NCI-H146 treated with DMSO at 0.1 percent for 48 hours (cell line): ENCODE results near the gene TNFRSF11A.

Experiments
- DNase-seq: peaks from one replicate; lab custom pipeline; 2025; ENCODE audit not compliant: unreplicated experiment; lab: John Stamatoyannopoulos, UW

Gene TNFRSF11A

DNA sequence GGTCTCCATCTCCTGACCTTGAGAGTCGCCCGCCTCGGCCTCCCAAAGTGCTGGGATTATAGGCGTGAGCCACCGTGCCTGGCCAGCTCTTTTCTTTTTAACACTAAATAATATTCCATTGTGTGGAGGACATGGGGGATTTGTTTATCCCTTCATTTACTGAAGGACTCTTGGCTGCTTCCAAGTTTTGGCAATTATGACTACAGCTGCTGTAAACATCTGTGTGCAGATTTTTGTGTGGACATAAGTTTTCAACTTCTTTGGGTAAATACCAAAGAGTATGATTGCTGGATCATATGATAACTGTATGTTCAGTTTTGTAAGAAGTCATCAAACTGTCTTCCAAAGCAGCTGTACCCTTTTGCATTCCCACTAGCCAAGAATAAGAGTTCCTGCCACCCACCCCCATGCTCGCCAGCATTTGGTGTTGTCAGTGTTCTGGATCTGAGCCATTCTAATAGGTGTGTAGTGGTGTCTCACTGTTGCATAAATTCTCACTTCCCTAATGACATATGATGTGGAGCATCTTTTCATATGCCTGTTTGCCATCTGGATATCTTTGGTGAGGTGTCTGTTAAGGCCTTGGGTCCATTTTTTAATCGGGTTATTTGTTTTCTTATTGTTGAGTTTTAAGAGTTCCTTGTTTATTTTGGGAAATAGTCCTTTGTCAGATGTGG is 52.2 kb downstream of the TNFRSF11A start:
- DNase-seq = no peak

DNA sequence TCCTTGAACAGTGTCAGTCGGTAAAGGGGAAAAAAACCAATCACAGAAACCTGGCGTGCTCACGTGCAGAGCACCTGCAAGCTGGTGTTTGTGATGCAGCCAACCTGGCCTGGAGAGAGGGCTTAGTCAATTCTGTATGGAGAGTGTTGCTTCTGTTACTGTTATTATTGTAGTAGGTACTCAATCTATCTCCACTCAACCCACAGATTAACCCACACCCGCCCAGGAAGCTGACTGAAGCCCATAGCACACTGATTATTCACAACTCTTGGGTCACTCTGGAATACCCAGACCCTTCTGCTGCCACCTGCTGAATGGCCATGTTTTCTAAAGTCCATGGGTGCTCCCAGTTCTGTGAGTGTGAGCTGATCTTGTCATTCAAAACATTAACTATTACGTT is 53.9 kb downstream of the TNFRSF11A start:
- no peak for DNase-seq

DNA sequence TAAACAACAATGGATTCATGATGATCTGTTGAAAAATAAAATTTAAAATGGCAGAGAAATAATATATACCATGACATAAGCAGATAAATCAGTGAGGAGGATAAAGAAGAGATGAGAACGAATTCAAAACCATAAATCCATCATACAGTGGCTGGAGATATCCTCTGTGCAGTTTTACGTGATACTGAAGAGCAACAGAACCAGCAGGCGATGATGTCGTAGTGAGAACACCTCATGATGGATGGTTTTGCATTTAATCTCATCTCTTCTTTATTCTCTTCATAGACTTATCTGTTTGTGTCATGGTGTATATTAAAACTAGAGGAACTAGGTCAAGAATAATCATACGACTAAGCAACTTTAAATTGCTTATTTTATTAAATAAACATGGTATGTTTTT is 56.3 kb downstream of the TNFRSF11A start:
- DNase-seq = no peak

DNA sequence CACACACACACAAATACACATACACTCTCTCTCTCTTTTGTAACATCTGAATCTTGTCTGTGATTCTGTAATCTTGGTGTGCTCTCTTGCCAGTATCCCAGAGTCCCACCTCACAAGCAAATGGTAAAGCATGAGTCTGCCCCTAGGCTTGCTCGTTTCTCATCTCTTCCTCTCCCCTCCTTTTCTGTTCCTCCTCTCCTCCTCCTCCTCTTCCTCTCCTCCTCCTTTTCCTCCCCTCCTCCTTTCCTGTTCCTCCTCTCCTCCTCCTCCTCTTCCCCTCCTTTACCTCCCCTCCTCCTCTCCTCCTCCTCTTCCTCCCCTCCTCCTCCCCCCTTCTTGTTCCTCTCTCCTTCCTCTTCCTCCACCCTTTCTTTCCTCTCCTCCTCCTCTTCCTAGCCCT is 59.0 kb downstream of the TNFRSF11A start:
- no peak for DNase-seq

DNA sequence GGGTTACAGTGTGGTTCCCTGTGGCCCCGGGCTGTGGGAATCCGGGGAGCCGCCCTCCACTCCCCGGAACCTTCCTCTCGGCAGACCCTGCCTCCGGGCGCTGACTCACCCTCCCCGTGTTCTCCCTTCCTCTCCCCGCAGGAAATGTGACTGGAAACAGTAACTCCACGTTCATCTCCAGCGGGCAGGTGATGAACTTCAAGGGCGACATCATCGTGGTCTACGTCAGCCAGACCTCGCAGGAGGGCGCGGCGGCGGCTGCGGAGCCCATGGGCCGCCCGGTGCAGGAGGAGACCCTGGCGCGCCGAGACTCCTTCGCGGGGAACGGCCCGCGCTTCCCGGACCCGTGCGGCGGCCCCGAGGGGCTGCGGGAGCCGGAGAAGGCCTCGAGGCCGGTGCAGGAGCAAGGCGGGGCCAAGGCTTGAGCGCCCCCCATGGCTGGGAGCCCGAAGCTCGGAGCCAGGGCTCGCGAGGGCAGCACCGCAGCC is 59.5 kb downstream of the TNFRSF11A start:
- DNase-seq = no peak

DNA sequence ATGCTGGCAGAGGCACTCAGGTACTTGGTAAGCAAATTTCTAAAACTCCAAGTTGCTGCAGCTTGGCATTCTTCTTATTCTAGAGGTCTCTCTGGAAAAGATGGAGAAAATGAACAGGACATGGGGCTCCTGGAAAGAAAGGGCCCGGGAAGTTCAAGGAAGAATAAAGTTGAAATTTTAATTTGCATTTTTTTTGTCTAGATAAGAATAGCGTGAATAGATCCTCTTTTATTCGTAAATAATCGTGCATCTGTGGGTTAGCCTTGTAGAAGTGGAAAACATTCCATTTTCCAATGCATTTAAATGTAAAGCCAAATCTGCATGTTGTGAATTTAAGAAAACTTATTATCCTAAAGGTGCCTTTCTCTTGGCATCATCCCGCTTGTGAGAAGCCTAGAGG is 61.0 kb downstream of the TNFRSF11A start:
- no peak for DNase-seq

DNA sequence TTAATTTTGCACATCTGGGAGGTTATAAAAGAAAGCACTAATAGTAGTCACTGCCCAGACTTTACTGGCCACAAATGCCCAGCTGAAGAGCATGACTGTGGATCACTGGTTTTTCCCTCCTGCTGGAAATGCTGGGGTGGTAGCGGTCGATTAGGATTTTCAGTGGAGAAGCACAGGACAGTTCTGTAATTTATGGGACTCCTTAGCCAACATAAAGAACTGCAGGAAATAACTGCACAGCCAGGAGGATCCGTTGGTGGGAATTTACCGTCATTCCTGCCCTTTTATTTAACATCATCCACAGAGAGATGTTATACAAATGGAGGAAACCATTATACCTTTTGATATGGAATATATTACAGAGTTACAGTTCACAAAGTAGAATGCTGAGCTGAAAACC is 61.5 kb downstream of the TNFRSF11A start:
- DNase-seq = no peak

DNA sequence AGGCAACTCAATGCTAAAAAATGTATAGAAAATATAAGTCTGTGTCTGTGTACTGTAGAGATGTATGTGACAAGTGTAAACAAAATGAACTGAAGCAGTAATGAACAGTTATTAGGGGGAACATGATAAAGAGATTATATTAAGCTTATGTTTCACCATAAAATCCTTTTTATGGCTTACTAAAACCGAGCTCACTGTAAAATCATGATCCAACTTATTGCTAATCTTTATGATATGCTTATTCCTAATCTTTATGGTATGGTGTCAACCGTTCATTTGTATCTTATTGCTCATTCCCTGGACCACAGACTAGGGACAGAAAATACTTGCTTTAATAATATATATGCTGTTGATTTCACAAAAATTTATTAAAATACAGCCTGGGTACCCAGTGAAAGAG is 62.1 kb downstream of the TNFRSF11A start:
- no peak for DNase-seq

DNA sequence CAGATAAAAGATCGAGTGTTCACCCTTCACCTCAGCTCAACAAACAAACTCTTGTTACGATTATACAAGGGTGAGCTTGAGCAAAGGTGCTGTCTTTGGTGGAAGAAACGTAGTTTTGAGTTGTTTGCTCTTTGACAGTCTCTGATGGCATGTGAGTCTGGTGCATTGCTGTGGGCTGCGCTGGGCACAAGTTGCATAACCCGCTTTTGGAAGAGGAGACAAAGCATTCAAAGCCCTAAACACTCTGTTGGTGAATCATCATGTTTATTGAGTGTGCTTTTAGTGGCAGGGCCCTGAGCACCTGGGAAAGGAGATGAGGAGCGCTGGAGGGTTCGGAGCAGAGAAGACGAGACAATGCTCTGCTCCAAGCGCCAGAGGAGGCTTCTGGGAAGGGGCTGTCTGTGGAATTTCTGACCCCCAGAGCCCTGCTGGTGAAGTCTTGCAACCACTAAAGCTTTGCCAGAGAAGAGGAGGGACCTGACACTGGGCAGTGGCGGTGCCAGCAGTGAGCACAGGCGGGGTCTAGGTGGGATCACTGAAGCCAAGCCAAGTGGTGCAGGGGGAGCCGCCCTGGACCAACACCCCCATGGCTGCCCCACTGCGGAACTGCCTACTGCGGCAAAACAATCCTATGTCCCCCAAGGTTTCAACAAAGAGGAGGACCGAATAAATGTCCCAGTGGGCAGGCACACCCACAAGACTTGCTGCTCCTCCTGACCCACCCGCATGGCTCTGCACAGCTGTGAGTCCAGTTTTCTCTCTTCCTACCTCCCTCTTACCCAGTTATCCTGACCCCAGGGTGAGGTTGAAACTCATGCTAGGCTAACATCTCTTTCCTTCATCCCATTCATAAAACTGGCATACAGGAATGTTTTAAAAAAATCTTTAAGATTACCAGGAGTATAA is 64.0 kb downstream of the TNFRSF11A start:
- no peak for DNase-seq

DNA sequence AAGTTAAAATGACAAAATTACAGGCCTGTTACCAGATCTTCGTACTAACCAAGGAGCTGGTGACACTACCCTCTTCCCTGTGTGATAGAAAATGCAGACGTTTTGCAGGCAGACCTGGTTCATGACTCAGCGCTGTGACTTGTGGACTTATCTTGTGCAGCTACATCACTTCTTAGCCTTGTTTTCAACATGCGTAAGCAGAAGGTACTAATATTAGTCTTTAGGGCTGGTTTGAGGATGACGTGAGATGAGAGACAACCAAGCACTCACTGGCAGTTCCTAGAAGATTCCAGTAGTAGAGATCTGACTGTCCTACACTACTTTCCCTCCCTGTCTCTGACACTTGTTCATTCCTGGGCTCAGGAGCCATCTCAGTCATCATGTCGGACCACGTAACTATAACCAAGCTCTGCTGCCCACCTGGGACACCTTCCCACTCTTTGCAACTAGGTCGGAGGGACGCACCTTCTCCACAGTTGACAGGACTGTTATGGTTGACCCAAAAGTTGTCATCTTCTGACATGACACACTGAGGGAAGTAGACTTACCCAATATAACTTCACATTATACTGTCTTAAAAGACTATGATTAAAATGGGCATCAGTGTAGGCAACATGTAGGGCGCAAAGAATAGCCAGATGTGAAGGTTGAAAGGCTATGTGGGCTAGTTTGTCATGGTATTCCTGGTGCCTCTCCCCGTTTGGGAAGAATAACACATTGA is 64.8 kb downstream of the TNFRSF11A start:
- no peak for DNase-seq

DNA sequence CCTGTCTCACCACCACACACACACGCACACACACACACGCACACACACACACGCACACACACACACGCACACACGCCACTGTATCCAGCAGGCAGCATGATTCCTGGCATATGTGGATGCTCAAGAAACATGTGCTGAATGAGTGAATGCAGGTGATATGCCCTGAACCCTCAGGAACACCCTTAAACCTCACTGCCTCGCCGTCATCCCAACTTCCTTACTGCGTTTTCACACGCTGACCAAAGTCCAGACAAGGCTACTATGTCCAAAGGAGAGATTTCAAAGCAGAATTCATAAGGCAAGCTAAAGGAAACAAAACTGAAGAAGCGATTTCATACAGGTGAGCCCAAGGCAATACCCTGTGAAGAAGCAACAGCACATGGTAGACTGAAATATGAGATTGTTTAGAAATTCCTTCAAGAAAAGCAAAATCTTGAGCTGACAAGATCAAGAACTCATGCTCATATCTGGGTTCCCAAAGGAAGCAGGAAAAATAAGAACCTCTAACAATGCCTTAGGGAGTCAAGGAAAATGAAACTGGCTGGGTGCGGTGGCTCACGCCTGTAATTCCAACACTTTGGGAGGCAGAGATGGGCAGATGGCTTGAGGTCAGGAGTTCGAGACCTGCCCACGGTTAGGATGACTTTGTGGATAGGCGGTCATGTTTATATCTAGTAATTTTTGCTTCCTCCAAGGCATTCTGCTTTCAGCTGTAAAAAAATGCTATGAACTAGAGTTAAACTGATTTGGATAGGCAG is 69.1 kb downstream of the TNFRSF11A start:
- DNase-seq = no peak

DNA sequence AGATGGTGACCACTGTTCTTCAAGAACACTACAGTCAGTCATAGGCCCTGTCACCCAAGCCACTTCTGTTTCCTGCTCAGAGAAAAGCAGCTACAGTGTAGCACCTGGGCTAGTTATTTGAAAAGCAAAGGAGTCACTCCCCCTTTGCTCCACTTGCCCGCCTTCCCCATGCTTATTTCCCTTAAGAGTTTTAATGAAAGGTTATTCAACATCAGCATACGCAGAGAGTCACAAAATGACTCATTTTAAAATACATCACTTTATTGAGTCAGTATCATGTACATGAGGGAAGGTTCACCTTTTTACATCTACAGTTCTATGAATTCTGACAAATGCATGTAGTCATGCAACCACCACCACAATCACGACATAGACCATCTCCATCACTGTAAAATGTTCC is 71.3 kb downstream of the TNFRSF11A start:
- no peak for DNase-seq

DNA sequence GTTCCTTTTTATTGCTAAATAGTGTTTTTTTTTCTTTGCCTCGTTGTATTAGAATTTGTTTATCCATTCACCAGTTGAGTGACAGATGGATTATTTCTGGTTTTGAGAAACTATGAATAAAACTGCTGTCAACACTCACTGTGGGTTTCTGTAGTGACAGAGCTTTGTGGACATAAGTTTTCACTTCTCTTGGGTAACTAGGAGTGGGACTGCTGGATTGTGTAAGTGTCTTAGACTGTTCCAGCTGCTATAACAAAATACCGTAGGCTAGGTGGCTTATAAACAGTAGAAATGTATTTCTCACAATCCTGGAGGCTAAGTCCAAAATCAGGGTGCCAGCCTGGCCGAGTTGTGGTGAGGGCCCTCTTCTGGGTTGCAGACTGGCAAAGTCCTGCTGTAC is 71.9 kb downstream of the TNFRSF11A start:
- no peak for DNase-seq

DNA sequence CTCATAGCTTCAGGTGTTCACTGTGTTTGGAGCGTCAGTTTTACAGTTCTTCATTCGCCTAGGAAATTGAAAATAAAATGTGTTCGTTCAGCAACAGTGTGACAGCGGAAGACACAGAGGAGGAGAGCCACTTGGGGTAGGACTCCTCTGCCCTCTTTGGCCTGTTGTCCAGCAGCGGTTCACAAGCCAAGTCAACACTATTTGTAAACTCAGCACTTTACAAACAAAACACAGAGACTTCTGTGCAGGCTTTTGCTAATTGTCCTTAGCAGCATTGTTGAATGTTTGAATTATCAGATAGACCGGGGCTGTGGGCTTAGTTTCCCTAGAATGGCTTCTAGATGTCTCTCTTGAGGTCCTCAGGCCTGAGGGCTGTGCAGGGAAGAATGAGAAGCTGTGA is 73.2 kb downstream of the TNFRSF11A start:
- DNase-seq = no peak

DNA sequence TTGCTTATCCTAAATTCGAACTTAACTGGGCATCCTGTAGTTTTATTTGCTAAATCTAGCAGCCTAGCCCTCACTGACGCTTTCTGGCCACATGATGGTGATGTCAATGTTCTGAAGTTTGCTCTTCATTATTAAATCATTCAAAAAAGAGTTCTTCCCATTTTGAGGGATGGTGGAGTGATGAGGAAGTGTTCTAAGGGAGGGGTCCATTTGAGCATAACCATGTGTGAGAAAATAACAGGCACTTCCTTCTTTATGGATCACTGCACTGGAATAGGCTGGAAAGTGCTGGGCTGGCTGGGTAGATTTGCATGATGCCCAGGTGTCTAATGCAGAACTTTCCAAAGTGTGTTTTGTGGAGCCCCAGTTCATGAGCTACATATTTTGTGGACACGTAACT is 74.2 kb downstream of the TNFRSF11A start:
- DNase-seq = no peak

DNA sequence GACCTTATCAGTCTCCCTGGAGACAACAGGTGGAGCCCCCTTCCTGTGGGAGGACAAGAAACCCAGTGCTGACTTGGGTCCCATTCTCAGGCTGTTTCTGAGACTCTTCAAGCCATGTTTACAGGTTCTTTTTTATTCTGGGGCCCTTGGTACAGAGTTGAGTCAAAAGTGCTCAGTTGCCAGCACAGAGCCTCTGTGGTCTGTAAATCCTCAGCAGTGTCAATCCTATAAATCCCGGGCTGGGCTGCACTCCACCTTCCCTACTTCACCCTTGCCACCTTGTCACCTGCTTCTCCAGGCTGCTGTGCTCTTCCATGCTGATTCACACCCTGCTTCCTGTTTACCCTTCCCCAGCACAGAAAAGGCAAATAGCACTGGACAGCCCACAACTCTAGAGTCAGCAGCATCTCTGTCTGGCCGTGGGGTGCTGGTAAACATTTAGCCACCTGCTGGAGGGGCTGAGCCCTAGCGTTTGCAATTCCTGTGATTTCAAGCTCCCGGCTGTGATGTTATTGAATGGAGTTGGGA is 74.7 kb downstream of the TNFRSF11A start:
- peak; percentile 98 for DNase-seq

DNA sequence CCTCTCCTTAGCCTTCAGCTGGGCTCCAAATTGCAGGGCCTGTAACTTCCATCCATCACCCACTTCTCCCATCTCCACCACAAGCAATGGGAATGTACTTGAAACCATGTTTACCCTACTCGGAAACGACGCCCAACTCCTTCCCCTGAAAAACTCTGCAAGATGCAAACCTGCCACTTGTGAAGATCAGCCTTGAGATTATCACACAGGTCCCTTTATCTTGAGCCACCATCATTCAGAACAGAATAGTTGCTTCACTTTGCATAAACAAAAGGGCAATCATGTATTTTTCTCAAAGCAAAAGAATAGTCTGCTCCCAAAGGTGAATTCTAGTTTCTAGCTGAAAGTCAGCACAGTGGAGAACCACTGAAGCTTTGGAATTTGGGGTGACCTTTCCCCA is 75.8 kb downstream of the TNFRSF11A start:
- DNase-seq = no peak

DNA sequence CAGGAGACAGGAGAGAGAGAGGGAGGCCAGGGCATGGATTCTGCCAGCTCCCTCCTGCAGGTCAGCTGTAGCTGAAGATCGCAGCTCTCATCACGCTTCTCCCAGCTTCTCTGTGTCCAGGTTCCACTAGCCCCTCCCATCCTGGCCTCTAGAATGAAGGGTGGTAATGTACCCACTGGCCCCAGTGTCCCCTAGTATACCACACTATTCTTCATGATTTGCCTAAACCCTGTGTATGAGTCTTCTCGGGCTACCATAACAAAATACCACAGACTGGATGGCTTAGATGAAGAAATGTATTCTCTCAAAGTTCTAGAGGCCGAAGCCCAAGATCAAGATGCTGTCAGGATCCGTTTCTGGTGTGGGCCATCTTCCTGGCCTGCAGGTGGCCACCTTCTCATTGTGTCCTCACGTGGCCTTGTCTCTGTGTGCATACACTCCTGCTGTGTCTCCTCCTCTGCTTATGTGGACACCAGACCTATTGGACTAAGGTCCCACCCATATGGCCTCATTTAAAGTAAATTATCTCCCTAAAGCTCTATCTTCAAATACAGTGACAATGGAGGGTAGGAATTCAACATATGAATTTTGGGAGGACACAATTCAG is 77.3 kb downstream of the TNFRSF11A start:
- DNase-seq = no peak

DNA sequence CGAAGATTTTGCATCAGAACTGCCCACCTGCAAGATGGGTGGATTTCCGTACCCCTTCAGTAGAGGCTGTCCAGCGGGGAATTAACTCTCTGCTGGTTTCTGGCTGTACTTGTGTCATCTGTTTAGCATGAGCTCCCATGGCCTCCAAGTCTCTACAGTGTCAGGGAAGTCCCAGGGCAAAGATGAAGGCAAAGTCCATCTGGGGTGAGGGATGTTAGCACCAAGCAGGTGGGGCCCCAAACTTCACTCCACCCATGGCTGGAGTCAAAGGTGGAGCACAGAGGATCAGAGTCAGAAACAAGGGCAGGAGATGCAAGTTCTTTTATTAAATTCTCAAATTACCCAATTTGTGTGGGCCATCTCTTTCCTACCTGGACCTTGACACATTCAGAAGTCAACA is 78.0 kb downstream of the TNFRSF11A start:
- DNase-seq = no peak

DNA sequence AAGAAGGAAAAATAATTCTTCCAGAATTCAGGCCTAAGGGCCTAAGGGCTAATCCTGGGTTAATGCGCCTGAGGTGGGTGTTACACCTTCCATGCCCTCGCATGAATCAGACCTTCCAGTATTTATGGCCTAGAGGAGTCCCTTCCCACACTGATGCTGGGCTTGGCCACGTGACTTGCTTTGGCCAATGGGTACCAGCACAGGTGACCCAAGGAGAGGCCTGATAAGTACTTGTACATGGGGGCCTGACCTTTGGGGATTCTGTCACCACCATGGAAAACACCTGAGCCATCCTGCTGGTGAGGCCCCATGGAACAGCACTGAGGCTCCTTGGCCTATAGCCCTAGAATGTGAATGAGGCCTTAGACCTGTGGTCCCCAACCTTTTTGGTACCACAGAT is 79.8 kb downstream of the TNFRSF11A start:
- no peak for DNase-seq
